ENCODE measurements around the gene EVA1B. TPM values are rescaled to one million over a fixed set of nuclear protein-coding genes. Genes with fewer than 3 reads are reported as not detected.

Gene EVA1B
- total RNA-seq, 1 experiment from 2014 or later: 5.5 TPM

GRCh38 chr1:36339215-36339614 is 15.8 kb upstream of the EVA1B start:
- H3K14ac ChIP-seq (ENCODE audit: insufficient read depth, low read length): no peak overlapping the region; the same call in 1 of the 2 replicates
- no peak overlapping the region for H3K27ac ChIP-seq (ENCODE audit: insufficient read length, low read depth, low read length)
- H3K27me3 ChIP-seq (ENCODE audit: insufficient read depth, low read length): no peaks in the 10 kb centered on the region
- Mint-ChIP-seq H3K27ac (no peak overlapping the region), H3K4me1 (no peaks in the 10 kb centered on the region), H3K27me3 (ENCODE audit: low read depth) (no peaks in the 10 kb centered on the region; the same call in 1 of the 2 replicates), H3K36me3 (ENCODE audit: insufficient read depth in 1 of 3, low read depth in 3 of 3) (peaks cover 3 to 9% (median 8%) of the 10 kb centered on the region in 3 experiments; a peak in 3 of 7 replicates), H3K4me3 (no peak overlapping the region), H3K9me3 (no peaks in the 10 kb centered on the region)
- no peak overlapping the region for H3K4me2 ChIP-seq (ENCODE audit: insufficient read depth, insufficient read length, low read length)
- H2BK12ac ChIP-seq (ENCODE audit: insufficient read length, low read depth, low read length): no peak overlapping the region
- no peak overlapping the region for H3K56ac ChIP-seq (ENCODE audit: insufficient read length, low read depth, low read length)
- no peaks in the 10 kb centered on the region for H4K20me1 ChIP-seq (ENCODE audit: control insufficient read depth, insufficient read depth, insufficient read length)
- H2BK5ac ChIP-seq (ENCODE audit: insufficient read length, low read length): no peak overlapping the region
- no peak overlapping the region for H3K4ac ChIP-seq (ENCODE audit: low read depth, low read length)
- no peak overlapping the region for H4K91ac ChIP-seq (ENCODE audit: insufficient read length, low read depth, low read length)
- no peak overlapping the region for H2AK5ac ChIP-seq (ENCODE audit: insufficient read length, low read length)
- H4K5ac ChIP-seq (ENCODE audit: insufficient read length, low read depth, low read length): no peak overlapping the region
- no peak for TF ChIP-seq CTCF (conservative IDR thresholded peaks at IDR 0.05)
- WGBS (ENCODE audit: extremely low coverage, insufficient read length, low lambda C conversion rate): no CpG with 5 or more reads among the region's 7 CpGs
- H3K23ac ChIP-seq (ENCODE audit: insufficient read length, low read depth, low read length): no peak overlapping the region
- H3T11ph ChIP-seq (ENCODE audit: low read length): no peak overlapping the region
- no peaks in the 10 kb centered on the region for H3K23me2 ChIP-seq (ENCODE audit: insufficient read length, low read depth, low read length, poor library complexity, severe bottlenecking)
- no peak overlapping the region for H3K18ac ChIP-seq (ENCODE audit: insufficient read length, low read depth, low read length)
- H2BK15ac ChIP-seq (ENCODE audit: low read depth, low read length): no peak overlapping the region
- H3K9ac ChIP-seq (ENCODE audit: extremely low read depth, insufficient read length, low read length): no peak overlapping the region
- H4K8ac ChIP-seq (replicated peaks; ENCODE audit: insufficient read length, low read depth, low read length): no peak overlapping the region
- no peak overlapping the region for H2BK120ac ChIP-seq (ENCODE audit: low read depth, low read length, poor library complexity, severe bottlenecking)
- no peak overlapping the region for H2AFZ ChIP-seq (ENCODE audit: low read length)
- no peaks in the 10 kb centered on the region for H3K4me1 ChIP-seq (ENCODE audit: insufficient read depth, low read length)
- no peaks in the 10 kb centered on the region for H3K79me2 ChIP-seq (ENCODE audit: insufficient read depth, low read length)
- no peaks in the 10 kb centered on the region for H3K9me3 ChIP-seq (ENCODE audit: control insufficient read depth, low read depth, low read length)
- H2BK20ac ChIP-seq (ENCODE audit: low read depth, low read length, poor library complexity, severe bottlenecking): no peak overlapping the region
- no peaks in the 10 kb centered on the region for H3K79me1 ChIP-seq (ENCODE audit: insufficient read depth, low read depth, low read length, poor library complexity, severe bottlenecking)
- DNase-seq: no peak

Data from H9 (cell line).